HUES6 (cell line): ENCODE measurements around the gene REXO1.

Source experiments
- H3K27ac ChIP-seq: 2 replicates; pipeline ENCODE4 v1.7.0; 2013; ENCODE audit warnings: low read depth, mild to moderate bottlenecking, low read length, inconsistent platforms
- H3K27me3 ChIP-seq: 2 replicates; pipeline ENCODE4 v1.6.1; 2013; ENCODE audit warnings: low read length; ENCODE audit not compliant: control insufficient read depth, insufficient read depth
- H3K36me3 ChIP-seq: 2 replicates; pipeline ENCODE4 v1.6.1; 2013; ENCODE audit warnings: low read length; ENCODE audit not compliant: control insufficient read depth, insufficient read depth
- H3K4me1 ChIP-seq: 2 replicates; pipeline ENCODE4 v1.6.1; 2013; ENCODE audit warnings: low read length; ENCODE audit not compliant: control insufficient read depth, insufficient read depth
- H3K4me3 ChIP-seq: 2 replicates; pipeline ENCODE4 v1.5.1; 2013; ENCODE audit warnings: low read depth, low read length
- H3K9ac ChIP-seq: one replicate; pipeline ENCODE4 v1.6.1; 2013; ENCODE audit warnings: mild to moderate bottlenecking, low read length
- H3K9me3 ChIP-seq: 2 replicates; pipeline ENCODE4 v1.6.1; 2013; ENCODE audit warnings: low read depth, low read length; ENCODE audit not compliant: control insufficient read depth, insufficient read depth

Gene REXO1

DNA sequence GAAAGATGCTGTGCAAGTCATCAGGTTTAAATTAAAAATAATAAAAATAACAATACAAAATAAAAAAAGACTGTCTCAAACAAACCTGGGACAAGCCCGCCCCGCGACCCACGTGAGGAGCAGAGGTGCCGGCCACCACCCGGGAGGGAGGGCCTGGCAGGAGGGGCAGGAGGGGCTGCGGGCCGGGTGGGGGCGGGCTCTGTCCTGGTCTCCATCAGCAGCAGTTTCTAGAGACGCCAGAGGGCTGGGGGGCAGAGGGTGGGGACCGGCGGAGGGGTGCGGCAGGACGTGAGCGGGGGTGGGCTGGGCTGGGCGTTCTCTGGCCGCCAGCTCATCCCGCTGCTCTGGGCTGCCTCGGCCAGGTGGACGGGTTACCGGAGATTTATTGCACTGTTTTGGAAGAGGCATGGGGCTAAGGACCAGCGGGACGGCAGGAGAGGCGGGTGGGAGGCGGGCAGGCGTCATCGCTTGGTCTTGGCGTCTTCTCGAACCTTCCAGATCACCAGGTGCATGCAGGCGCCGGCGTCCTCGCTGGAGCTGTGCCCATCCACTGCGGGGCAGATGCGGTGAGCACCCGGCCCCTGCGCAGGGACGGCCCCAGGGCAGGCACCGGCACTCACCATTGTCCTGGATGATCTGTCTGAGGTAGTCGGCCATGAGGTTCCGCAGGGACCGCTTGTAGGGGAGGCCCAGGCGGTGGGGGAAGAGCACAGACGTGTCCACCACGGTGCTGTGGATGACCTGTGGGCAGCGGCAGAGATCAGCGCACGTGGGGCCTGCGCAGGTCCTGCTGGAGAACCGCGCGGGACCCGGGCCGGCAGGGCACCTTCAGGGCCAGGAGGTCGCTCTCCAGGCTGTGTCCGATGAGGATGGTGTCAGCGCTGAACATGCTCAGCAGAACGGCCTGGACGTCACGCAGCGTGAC is 32.4 kb downstream of the REXO1 start:
- H3K4me1 ChIP-seq, result no peaks in the 10 kb centered on the region; the same call in 1 of the 2 replicates
- no peaks in the 10 kb centered on the region for H3K9me3 ChIP-seq
- H3K27ac ChIP-seq, result no peak overlapping the region
- no peak overlapping the region for H3K4me3 ChIP-seq
- H3K36me3 ChIP-seq, result peaks cover 46% of the 10 kb centered on the region
- no peak overlapping the region for H3K9ac ChIP-seq
- peaks cover 8% of the 10 kb centered on the region; the same call in 1 of the 2 replicates for H3K27me3 ChIP-seq

DNA sequence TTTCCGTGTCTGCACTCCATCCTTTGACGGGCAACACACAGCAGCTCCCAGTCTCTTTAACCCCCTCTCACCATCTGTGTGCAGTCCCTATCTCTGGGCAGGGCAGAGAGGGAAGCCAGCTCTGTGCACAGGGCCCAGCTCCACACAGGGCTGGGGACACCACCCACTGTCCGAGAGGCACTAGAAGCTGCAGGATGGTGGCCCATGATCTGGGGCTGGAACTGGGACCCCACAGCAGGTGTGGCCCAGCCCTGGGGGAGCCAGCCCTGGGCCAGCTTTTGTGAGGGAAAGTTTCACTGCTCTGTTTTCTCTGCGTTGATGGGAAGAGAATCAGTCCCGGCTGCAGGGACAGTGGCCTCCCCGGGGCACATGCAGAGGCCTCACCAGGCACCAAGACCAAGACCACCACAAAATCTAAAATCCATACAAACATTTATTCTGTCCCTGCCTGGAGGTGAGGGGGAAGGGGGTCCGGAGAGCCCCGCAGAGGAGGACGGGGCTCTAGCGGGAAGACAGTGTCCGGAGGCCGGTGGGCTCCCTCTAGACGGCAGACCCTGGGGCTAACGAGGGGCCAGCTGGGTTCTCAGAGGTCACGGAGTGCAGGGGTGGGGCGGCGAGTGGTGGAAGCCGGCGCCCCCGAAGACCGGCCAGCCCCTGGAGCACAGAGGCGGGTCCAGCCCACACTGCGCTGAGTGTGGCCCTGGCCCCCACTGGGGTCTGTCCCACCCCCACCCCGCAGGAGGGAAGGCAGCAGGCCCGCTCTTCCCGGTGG is 33.3 kb downstream of the REXO1 start:
- no peak overlapping the region for H3K9ac ChIP-seq
- peaks cover 38% of the 10 kb centered on the region for H3K36me3 ChIP-seq
- H3K9me3 ChIP-seq, result no peaks in the 10 kb centered on the region
- no peak overlapping the region for H3K4me3 ChIP-seq
- H3K27me3 ChIP-seq, result peaks cover 8% of the 10 kb centered on the region; the same call in 1 of the 2 replicates
- H3K27ac ChIP-seq, result no peak overlapping the region; the same call in 1 of the 2 replicates
- H3K4me1 ChIP-seq, result no peaks in the 10 kb centered on the region; the same call in 1 of the 2 replicates

GRCh38 chr19:1814391-1814790 is 33.9 kb downstream of the REXO1 start:
- H3K36me3 ChIP-seq, result peaks cover 35% of the 10 kb centered on the region
- no peaks in the 10 kb centered on the region; the same call in 1 of the 2 replicates for H3K4me1 ChIP-seq

DNA sequence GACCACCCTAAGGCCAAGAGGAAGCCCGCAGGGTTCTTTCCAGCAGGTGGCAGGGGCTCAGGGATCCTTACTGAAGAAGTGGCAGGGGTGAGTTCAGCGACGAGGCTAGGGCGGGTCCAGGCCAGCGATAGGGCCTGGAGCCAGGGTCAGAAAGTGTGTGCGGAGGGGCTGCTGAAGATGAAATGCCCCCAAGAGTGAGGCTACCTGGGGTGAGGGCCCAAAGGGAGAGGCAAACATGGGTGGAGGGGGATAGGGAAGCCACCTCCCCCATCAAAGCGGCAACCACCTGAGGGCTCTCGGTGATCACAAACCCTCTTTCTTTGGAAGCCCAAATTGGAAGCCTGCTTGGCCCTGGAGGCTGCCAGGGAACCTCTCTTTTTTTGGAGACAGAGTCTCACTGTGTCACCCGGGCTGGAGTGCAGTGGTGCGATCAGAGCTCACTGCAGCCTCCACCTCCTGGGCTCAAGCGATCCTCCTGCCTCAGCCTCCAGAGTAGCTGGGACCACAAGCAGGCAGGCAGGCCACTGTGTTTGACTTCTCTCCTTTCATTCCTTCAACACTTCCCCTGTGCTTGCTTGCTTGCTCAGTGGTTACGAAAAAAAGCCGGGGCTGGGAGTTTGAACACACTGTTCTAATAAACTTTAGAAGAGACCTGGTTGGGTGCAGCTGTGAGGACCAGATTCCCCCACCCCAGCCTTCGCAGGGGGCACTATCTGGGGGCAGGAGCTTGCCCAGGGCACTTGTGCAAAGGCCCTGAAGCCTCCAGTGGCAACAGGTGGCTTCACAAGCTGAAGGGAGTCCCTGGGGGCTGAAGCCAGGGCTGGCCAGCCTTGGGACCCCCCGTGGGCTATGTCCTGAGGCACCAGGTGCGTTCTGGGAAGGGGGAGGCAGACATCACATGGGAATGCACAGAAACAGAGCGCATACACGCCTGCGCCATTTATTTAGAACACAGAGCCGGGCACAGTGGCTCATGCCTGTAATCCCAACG is 34.8 kb downstream of the REXO1 start:
- H3K9me3 ChIP-seq, result no peaks in the 10 kb centered on the region
- peak overlapping the region; percentile 64 for H3K4me3 ChIP-seq
- peaks cover 30% of the 10 kb centered on the region for H3K36me3 ChIP-seq
- no peak overlapping the region for H3K27ac ChIP-seq
- H3K27me3 ChIP-seq, result peaks cover 8% of the 10 kb centered on the region; the same call in 1 of the 2 replicates
- peak overlapping the region; percentile 40 for H3K9ac ChIP-seq
- no peaks in the 10 kb centered on the region; the same call in 1 of the 2 replicates for H3K4me1 ChIP-seq

More at GRCh38 chr19:1814391-1814790, 33.9 kb downstream of the REXO1 start:
- Histone ChIP-seq H3K9ac (no peak overlapping the region), H3K9me3 (no peaks in the 10 kb centered on the region), H3K27ac (no peak overlapping the region), H3K27me3 (peaks cover 8% of the 10 kb centered on the region; the same call in 1 of the 2 replicates), H3K4me3 (no peak overlapping the region)

DNA sequence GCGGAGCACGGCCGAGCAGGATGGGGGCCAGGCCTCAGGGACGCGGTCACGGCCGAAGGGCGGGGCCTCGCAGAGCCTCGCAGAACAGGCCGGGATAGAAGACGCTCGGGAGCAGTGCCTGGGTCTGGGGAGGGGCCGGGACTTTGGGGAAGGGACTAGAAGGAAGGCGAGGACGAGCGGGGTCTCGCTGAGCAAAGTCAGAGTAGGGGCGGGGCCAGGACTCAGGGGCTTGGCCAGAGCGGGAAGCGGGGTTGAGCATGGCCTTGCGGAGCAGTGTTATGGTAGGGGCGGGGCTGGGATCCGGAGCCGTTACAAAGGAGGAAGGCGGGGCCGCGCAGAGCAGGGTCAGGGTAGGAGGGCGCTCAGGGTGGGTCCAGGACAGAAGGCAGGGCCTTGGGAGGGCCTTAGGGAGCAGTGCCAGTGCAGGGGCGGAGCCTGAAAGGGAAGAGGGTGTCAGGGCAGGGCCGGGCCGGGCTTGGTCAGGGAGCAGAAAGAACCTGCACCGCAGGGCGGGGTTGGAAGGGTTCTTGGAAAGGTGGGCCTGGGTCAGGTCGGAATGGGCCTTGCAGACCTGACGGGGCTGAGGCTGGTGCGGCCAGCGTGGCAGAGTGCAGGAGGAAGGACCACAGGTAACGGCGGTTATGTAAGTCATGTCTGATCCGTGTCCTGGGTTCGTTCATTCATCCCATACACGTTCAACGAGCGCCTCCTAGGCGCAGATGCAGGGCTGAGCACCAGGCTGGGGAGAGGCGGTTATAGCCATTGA is 35.7 kb downstream of the REXO1 start:
- Histone ChIP-seq H3K36me3 (peaks cover 22% of the 10 kb centered on the region), H3K4me1 (no peaks in the 10 kb centered on the region; the same call in 1 of the 2 replicates), H3K9ac (peak overlapping the region; percentile 40), H3K27ac (no peak overlapping the region), H3K4me3 (peak overlapping the region; percentile 64), H3K27me3 (peaks cover 8% of the 10 kb centered on the region; the same call in 1 of the 2 replicates), H3K9me3 (no peaks in the 10 kb centered on the region)

DNA sequence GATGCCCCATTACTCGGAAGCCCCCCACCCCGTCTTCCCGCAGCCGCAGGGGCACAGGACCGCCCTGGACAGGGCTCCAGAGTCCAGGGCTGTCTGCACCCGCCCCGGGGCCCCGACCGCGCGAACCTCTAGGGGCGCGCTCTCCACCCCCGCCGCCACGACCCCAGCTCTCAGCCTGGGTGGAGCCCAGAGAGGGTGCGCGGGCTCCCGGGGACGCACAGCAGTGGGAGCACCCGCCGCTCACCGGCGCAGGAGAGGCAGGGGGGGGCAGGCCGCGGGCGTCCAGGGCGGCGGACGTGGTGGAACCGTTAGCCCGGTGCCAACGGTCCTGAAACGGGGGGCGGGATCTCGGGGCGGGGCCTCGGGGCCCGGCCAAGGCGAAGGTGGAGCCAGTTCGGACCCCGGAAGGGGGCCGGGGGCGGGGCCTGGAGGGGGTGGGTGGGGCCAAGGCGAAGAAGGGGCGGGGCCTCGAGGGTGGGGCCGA is 36.3 kb downstream of the REXO1 start, which contains the start of gene ATP8B3:
ATP8B3 (minus strand) TSS at position 335 of the 484 bp plus-strand sequence. CDS start 540 bp downstream, outside the sequence.
- Histone ChIP-seq H3K9me3 (no peaks in the 10 kb centered on the region), H3K4me1 (no peaks in the 10 kb centered on the region; the same call in 1 of the 2 replicates), H3K27ac (no peak within 1 kb of the TSS), H3K9ac (peak within 1 kb of the TSS; percentile 40), H3K27me3 (peaks cover 8% of the 10 kb centered on the region; the same call in 1 of the 2 replicates), H3K4me3 (peak within 1 kb of the TSS; percentile 64), H3K36me3 (peaks cover 15% of the 10 kb centered on the region)

DNA sequence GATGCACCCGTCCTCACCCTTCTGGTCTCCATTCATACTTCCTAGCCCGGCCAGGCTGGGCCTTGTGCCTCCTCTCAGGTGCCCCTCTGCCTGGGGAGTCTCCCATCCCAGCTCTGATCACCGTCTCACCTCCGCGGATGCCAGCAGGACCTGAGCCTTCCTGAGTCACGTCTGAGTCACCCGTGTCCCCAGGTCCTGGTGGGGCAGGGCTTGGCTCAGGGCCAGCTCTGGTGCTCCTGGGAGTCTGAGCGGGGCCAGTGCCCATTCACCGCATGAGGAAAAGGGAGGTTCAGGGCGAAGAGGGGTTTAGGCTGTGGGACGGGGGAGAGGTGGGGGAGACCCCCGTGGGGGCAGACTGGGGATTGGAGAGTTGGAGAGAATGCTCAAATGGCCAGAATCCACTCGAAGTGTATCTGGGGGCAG is 36.8 kb downstream of the REXO1 start:
- Histone ChIP-seq H3K9me3 (no peaks in the 10 kb centered on the region), H3K9ac (no peak overlapping the region), H3K4me1 (no peaks in the 10 kb centered on the region; the same call in 1 of the 2 replicates), H3K27ac (no peak overlapping the region), H3K36me3 (peaks cover 10% of the 10 kb centered on the region), H3K4me3 (peak overlapping the region; percentile 61), H3K27me3 (peaks cover 8% of the 10 kb centered on the region; the same call in 1 of the 2 replicates)

GRCh38 chr19:1810439-1811160 is 37.7 kb downstream of the REXO1 start:
- H3K27me3 ChIP-seq, result peaks cover 8% of the 10 kb centered on the region; the same call in 1 of the 2 replicates
- no peaks in the 10 kb centered on the region for H3K9me3 ChIP-seq
- no peak overlapping the region for H3K9ac ChIP-seq
- no peak overlapping the region for H3K27ac ChIP-seq
- H3K4me1 ChIP-seq, result no peaks in the 10 kb centered on the region; the same call in 1 of the 2 replicates
- H3K4me3 ChIP-seq, result no peak overlapping the region
- H3K36me3 ChIP-seq, result 0 out of 2 replicates have a peak, but pooled peaks cover 4% of the 10 kb centered on the region

DNA sequence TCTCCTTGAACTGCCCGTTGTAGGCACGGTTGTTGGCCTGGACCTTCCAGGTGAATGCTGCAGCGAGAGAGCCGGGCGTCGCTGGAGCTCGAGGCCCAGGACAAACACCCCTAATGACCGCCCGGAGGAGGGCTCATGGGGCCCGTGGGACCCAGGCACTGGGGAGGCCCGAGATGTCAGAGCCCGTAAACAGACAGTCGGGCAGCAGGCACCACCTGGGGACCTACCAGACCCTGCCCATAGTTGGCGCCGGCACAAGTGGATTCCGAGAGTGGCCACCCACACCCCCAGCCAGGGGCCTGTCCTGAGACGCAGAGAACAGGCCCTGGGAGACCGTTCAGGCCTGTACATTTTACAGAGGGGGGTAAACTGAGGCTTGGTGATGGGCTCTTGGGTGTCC is 38.6 kb downstream of the REXO1 start:
- H3K9ac ChIP-seq, result no peak overlapping the region
- H3K4me1 ChIP-seq, result no peaks in the 10 kb centered on the region; the same call in 1 of the 2 replicates
- no peak overlapping the region for H3K4me3 ChIP-seq
- no peaks in the 10 kb centered on the region for H3K9me3 ChIP-seq
- 0 out of 2 replicates have a peak, but pooled peaks cover 1% of the 10 kb centered on the region for H3K36me3 ChIP-seq
- peaks cover 8% of the 10 kb centered on the region; the same call in 1 of the 2 replicates for H3K27me3 ChIP-seq
- no peak overlapping the region for H3K27ac ChIP-seq
